ENCODE measurements around the gene PIM3.

- TF ChIP-seq, protein P1, sequence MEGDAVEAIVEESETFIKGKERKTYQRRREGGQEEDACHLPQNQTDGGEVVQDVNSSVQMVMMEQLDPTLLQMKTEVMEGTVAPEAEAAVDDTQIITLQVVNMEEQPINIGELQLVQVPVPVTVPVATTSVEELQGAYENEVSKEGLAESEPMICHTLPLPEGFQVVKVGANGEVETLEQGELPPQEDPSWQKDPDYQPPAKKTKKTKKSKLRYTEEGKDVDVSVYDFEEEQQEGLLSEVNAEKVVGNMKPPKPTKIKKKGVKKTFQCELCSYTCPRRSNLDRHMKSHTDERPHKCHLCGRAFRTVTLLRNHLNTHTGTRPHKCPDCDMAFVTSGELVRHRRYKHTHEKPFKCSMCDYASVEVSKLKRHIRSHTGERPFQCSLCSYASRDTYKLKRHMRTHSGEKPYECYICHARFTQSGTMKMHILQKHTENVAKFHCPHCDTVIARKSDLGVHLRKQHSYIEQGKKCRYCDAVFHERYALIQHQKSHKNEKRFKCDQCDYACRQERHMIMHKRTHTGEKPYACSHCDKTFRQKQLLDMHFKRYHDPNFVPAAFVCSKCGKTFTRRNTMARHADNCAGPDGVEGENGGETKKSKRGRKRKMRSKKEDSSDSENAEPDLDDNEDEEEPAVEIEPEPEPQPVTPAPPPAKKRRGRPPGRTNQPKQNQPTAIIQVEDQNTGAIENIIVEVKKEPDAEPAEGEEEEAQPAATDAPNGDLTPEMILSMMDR (IDR thresholded peaks at IDR 0.05) = no peak
- TF ChIP-seq POLR2A (IDR thresholded peaks at IDR 0.05) = no peak
These were observed 13.8 kb upstream of the PIM3 start for GRCh38 chr22:49946612-49947295.

Measured in Peyer's patch (tissue), 4 donors.